ENCODE results near the gene EVPL. TPM values are rescaled to one million over a fixed set of nuclear protein-coding genes. Genes with fewer than 3 reads are reported as not detected.
A peak's percentile ranks its signal among the peaks of the same experiment; 100 is the strongest.
"Not testable (repeated sequence)": the region's sequence is repeated elsewhere in the genome, so short reads cannot be mapped to it uniquely, and the experiment has no call there.

Gene EVPL
- total RNA-seq, 1 experiment from 2014 or later, result not detected

DNA sequence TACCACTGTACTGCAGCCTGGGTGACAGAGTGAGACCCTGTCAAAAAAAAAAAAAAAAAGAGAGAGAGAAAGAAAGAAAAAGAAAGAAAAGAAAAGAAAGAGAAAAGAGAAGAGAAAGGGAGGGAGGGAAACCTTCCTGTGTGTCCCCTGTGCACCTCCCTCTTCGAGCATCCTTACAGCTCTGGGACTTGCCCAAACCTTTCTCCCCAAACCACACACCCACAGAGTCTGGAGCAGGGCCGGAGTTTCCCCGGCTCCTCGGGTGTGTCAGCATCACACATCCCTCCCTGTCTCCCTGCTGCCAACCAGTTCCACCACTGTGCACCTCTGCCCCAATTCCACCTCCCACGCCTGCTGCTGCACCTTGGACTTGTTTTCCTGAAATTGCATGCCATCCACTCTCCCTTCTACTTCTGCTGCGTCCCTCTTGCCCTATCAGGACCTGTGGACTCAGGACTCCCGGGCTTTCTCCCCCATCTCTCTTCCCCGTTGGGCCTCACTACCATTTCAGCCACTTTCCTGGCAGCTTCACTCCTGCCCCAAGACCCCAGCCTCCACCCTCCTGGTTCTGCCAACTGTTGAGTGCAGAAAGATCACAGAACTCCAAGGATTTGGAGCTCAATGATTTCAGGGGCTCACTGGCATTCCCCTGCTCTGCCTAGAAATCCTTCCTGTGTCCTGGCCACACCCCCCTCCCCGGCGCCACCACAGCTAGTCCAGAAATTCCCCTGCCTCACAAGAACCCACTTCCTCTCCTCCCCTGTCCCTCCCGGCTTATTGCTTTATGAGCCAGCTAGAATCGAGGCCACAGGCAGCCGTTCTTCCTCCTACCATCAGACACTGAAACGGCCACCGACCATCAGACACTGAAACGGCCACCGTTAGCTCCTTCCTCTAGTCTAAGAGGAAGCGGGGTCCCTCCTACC is 30.2 kb downstream of the EVPL start:
- peak; percentile 77 for DNase-seq (ENCODE audit: low read depth)

DNA sequence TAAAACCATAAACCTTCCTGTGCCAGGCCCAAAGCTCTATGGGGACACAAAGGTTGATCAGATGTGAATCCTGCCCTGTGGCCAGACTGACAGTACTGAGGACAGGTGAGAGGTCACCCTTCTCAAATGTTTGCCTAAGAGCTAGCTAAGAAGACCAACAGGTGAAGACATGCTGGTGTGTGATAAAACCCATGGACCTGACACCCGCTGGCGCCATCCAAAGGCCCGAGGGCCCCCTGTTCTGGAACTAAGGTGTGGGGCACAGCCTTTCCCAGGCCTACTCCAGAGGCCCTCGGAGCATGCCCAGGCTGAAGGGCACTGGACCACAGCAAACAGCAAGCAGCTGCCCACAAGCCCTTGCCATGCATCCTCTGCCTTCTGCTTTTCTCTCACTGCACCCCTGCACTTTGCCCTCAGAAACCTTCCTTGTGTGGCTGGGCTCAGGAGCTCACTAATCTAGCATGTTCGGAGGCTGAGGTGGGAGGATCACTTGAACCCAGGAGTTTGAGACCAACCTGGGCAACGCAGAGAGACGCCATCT is 31.7 kb downstream of the EVPL start:
- no peak for DNase-seq (ENCODE audit: low read depth)

DNA sequence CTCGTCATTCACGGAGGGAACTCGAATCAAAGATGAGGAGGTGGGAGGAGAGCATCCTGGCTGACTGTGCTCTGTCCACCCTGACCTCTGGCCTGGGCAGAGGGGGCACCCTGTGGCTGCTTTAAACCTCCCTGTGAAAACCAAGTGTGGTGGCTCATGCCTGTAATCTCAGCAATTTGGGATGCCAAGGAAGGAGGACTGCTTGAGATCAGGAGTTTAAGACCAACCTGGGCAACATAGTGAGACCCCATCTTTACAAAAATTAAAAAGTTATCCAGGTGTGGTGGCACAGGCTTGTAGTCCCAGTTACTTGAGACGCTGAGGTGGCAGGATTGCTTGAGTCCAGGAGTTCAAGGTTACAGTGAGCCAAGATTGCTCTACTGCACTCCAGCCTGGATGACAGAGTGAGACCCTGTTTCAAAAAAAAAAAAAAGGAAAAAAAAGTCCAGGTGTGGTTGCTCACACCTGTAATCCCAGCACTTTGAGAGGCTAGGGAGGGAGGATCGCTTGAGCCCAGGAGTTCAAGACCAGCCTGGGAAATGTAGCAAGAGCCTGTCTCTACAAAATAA is 32.2 kb downstream of the EVPL start:
- no peak for DNase-seq (ENCODE audit: low read depth)

DNA sequence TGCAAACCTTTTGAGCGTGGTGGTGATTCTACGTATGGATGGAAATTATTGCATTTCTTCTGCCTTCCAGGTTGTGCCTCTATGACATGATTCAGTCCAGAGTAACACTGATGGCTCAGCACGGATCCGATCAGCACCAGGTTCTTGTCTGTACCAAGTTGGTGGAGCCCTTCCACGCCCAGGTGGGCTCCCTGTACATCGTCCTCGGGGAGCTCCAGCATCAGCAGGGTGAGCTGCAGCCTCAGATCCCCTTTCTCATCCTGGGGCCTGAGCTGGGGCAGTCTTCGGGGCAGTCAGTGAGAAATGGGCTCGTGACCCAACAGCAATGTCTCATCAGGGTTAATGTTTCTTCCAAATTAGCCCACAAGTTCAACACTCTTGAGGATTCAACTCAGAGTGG is 35.7 kb downstream of the EVPL start:
- DNase-seq (ENCODE audit: low read depth), result no peak

DNA sequence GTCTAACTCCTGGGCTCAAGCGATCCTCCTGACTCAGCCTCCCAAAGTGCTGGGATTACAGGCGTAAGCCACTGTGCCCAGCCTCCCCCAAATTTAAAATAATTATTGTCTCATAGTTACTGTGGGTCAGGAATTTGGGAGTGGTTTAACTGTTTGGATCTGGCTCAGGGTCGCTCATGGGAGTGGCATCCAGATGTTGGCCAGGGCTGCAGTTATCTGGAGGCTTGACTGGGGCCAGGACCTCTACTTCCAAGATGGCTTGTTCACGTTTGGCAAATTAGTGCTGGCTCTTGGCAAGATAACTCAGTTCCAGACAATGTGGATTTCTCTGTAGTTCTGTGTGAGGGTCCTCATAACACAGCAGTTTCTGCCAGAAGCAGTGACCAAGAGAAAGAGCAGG is 40.1 kb downstream of the EVPL start:
- DNase-seq (ENCODE audit: low read depth), result no peak

DNA sequence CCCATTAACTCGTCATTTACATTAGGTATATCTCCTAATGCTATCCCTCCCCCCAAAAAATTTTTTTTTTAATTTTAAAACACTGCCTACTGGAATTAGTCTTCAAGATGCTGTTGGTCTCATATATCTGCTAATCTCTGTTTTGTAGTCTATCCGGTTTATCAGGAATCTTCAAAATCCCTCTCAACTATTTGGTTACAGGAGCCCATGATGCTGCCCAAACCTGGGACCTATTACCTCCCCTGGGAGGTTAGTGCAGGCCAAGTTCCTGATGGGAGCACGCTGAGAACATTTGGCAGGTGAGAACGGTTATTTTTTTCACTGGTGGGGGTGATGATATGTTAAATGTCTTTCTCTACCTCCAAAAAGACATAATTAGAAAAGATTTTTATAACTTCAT is 41.1 kb downstream of the EVPL start:
- DNase-seq (ENCODE audit: low read depth), result no peak

DNA sequence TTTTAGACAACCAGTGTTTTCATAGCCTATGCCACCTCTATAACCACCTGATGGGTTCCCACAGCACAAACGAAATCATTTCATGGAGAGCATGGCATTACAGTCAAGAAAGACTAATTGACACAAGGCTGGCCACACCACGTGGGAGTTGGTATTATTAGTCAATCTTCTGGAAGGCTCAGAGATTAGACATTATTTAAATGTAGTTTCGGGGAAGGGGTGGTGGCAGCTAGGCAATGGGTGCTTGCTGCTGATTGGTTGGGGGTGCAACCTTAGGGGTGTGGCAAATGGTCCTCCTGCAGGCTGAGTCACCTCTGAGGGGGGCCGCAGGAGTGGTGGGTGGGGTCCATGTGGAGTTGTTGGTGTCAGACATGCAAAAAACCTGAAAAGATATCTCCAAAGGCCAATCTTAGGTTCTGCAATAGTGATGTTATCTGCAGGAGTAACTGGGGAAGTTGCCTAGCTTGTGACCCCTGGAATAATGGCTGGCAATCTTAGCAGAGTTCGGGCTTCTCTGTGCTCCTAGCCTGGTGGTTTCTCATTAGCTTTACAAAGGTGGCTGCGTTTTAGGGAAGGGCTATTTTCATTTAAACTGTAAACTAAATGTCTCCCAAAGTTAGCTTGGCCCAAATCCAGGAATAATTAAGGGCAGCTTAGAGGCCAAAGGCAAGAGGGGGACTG is 43.5 kb downstream of the EVPL start:
- DNase-seq (ENCODE audit: low read depth), result peak; percentile 12

DNA sequence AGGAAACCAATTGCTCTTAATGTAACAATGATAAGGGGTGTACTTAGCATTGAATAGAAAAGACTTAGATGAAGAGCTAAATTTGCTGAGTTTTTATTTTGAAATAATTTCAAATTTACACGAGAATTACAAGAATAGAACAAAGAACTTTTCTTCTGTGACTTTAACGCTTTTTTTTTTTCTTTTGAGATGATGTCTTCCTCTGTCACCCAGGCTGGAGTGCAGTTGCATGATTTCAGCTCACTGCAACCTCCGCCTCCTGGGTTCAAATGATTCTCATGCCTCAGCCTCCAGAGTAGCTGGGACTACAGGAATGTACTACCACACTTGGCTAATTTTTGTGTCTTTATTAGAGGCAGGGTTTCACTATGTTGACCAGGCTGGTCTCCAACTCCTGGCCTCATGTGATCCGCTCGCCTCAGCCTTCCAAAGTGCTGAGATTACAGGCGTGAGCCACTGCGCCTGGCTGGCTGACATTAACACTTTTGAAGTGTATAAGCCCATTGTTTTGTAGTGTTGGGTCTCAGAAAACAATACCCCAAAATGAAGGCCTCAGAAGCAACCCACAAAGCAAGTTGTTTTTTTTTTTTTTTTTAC is 46.0 kb downstream of the EVPL start:
- DNase-seq (ENCODE audit: low read depth), result no peak

DNA sequence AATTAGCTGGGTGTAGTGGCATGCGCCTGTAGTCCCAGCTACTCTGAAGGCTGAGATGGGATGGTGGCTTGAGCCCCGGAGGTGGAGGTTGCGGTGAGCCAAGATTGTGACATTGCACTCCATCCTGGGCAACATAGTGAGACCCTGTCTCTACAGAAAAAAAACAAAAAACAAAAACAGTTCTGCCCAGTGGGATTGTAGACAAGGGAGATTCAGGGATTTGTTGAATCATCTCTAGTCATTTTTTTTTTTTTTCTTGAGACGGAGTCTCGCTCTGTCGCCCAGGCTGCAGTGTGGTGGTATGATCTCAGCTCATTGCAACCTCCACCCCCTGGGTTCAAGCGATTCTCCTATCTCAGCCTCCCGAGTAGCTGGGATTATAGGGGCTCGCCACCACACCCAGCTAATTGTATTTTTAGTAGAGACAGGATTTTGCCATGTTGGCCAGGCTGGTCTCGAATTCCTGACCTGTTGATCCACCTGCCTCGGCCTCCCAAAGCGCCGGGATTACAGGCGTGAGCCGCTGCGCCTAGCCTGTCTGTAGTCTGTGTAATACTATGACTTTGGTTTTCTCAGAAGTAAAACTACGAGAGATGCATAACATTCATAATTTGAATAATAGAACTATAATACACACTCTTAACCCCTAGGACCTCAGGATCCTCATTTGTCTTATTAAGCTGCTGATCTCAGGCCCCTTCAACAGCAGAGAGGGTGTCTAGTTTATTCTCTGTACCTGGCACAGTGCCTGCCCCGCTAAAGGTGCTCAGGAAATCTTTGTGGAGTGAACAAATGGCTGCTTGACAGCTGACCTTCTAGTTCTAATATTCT is 46.7 kb downstream of the EVPL start:
- DNase-seq (ENCODE audit: low read depth), result no peak

DNA sequence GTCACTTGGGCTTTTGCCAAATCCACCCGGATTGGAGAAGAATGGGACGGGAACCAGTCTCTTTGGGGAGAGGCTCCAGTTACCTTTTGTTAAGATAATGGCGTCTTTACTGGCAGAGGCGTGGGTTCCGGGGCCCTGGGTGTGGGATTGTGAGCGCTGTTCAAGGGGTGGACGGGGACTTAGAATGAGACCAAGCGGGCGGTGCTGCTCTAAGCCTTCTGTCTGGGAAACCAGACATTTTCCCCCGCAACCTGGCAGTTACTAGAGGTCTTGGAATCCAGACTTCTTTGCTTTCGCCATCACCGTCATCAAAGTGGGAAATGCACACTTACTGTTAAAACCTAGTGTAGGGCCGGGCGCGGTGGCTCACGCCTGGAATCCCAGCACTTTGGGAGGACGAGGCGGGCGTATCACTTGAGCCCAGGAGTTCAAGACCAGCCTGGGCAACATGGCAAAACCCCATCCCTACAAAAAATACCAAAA is 47.4 kb downstream of the EVPL start:
- no peak for DNase-seq (ENCODE audit: low read depth)

DNA sequence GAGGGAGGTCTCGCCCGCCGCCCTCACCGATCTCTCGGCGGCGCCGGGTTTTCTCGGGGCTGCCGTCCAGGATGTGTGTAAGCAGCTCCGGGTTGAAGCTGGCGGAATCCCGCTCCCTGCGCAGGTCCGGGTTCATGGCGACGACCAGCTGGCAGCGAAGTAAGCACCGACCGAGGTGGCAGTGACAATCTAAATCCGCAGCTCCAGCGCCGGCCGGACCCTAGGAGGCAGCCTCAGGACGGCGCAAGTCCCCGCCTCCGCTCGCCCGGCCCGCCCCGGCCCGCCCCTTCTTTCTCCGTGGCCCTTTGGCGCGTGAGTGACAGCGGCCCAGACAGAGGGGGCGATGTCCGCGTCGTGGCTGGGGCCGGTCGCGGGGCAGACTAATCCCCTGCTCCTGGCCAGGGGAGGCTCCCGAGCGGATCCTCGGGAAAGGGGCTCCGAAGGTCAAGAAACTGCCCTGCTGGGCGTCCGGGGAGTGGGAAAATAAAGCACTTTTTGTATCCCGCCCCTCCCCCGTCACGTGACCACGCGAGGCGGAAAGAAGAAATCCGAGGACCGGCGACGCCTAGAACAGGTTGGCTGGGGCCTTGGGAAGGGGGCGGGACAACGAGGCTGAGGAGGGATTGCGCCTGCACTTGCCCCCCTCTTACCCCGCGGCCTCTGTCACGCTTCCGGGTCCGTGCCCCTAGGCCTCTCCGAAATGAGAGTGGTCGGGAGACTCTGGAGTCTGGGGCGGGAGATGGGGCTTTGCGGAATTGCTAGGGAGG is 48.0 kb downstream of the EVPL start, which contains the start of the genes ACOX1 and TEN1:
ACOX1 (minus strand) TSS at position 229 of the 767 bp plus-strand sequence; CDS start at position 136, 93 bp downstream.
TEN1 (plus strand) TSS at position 303 of the 767 bp plus-strand sequence. CDS start 6,953 bp downstream, outside the sequence.
- peak; percentile 95 for DNase-seq (ENCODE audit: low read depth)

DNA sequence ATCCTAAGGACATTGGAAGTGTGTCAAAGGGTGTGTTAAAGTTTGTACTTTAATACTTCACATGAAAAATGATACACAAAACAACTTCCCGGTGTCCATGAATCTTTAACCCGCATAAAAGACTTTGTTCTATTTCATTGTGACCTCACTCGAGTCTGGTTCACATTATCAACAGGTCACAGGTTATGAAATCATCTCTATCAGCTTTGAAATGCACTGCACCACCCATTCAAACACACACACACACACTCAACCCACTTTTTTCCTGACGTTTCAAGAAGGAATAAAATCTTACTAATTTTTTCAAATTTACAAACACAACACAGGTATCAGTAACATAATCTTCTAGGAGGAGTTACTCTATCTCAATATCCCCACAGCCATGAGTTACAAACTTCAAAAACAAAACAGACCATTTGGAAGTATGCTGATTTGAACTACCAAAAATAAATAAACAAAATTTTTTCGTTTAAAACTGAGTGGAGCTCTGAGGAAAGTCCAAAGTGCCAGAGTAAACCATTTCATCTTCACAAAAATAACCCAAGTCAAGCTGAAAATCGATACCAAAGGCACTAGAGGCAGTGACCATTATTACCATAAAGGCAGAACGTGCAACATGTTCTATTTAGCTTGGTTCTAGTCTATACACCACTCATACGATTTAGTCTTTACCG is 50.8 kb downstream of the EVPL start:
- DNase-seq (ENCODE audit: low read depth), result no peak

DNA sequence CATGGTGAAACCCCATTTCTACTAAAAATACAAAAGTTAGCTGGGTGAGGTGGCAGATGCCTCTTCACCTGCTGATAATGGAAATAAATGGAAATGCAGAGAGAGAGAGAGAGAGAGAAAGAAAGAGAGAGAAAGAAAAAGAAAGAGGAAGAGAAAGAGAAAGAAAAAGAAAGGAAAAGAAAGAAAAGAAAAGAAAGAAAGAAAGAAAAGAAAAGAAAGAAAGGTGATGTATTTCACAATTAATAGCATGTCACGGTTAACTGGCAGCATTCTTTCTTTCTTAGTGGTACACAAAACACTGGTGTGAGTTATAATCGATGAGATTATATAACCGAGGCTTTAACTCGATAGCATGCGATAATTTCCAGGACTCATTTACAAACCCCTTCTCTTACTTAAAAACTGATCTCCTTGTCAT is 51.3 kb downstream of the EVPL start:
- no peak for DNase-seq (ENCODE audit: low read depth)

DNA sequence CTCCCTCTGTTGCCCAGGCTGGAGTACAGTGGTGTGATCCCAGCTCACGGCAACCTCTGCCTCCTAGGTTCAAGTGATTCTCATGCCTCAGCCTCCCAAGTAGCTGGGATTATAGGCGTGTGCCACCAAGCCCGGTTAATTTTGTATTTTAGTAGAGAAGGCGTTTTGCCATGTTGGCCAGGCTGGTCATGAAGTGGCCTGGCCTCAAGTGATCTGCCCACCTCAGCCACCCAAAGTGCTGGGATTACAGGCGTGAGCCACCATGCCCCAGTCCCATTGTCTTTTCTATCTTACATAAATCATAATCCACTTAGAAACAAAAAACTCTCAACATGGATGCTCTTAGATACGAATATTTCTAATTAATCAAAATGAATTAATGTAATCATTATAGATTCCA is 51.9 kb downstream of the EVPL start:
- not testable (repeated sequence) for DNase-seq (ENCODE audit: low read depth)

DNA sequence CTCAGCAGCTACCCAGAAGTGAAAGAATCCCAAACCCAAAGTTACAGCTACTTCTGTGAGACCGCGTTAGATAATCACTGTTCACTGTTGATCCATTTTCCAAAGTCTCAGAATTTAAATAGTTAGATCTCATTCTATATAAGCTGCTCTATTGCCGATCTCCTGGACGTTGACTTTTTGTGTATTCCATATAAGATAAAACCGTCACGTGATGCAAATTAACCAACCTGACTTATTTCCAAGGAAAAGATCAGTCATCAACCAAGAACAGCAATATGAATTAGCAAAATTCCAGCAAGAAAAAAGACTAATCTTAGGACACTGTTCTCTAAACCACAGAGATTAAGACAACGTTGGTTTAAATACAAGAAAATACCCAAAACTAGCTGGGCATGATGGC is 56.5 kb downstream of the EVPL start:
- DNase-seq (ENCODE audit: low read depth), result no peak

DNA sequence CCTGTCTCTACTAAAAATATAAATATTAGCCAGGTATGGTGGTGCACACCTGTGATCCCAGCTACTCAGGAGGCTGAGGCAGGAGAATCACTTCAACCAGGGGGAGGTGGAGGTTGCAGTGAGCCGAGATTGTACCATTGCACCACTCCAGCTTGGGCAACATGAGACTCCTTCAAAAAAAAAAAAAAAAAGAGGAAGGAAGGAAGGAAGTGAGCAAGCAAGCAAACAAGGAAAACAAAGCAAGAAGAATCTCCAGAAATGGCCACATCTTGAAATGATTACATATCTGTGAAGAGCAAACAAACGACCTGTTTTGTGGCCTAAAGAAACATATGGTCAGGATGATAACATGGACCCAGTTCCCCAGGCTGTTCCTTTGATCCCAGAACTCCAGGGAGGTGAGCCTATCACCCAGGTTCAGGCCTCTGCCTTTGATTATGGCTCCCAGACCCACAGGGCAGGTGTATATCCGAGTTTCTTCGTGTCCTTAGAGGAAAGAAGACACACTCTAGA is 57.0 kb downstream of the EVPL start:
- no peak for DNase-seq (ENCODE audit: low read depth)

DNA sequence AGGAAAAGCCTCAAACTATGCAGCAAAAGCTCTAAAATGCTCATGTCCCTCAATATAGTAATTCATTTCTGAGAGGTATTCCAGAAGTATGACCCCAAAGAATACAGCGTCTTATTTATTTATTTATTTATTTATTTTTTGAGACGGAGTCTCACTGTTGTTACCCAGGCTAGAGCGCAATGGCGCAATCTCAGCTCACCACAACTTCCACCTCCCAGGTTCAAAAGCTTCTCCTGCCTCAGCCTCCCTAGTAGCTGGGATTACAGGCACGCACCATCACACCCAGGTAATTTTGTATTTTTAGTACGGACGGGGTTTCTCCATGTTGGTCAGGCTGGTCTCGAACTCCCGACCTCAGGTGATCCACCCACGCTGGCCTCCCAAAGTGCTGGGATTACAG is 58.1 kb downstream of the EVPL start:
- DNase-seq (ENCODE audit: low read depth), result not testable (repeated sequence)

DNA sequence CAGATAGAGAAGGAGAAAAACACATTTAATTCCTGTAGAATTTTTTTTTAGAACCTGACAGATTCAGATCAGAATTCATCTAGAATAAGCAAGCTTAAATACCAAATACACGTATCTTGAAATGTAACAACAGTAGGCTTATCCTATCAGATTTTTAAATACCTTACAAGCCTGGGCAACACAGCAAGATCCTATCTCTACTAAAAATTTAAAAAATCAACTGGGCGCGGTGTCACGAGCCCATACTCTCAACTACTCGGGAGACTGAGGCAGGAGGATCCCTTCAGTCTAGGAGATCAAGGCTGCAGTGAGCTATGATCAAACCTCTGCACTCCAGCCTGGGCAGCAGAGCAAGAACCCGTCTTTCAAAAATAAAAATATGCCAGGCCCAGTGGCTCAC is 61.6 kb downstream of the EVPL start:
- no peak for DNase-seq (ENCODE audit: low read depth)

DNA sequence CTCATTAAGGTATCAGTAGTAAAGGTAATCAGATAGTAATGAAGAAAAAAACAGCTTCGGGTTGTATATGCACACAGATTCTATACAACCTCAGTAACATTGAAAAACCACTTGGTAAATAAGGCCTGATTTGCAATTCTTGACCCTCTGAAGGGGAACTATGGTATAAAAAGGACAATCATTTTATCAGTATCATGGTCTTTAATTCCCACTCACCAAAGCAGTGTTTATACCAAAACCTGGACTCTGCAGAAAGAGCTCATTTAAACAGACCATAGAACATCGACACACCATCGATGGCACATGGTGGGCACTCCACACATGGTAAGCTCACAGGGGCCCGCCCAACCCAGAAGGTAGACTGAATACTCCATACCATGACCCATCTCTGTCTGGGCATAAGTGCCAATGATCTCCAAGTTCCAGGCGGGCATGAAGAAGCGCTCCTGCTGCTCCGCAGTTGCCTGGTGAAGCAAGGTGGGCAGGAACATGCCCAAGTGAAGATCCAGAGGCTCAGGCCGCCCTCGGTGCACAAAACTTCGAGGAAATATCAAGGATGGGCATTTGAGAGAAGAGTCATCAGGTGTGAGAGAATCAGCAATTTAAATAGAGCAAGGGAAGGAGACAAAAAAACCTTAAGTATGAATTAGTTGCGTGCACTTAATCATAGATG is 67.1 kb downstream of the EVPL start:
- no peak for DNase-seq (ENCODE audit: low read depth)

Data from M059J (cell line).